Endothelial cell of umbilical vein (primary cell): ENCODE measurements around the gene MAD2L2.

ENCODE experiments used
- CTCF ChIP-seq, 2 donors: IDR thresholded peaks; 1 replicate in 1 of 2; 2 replicates in 1 of 2; pipeline ENCODE4 v1.5.1; 2011; ENCODE audit warnings: low read length in 2 of 2, mild to moderate bottlenecking in 2 of 2, moderate library complexity in 2 of 2, control low read depth in 1 of 2, inconsistent platforms in 1 of 2, low read depth in 1 of 2; ENCODE audit not compliant: insufficient read depth in 1 of 2; ENCODE audit errors: extremely low read depth in 1 of 2
- EZH2 ChIP-seq: IDR thresholded peaks from 2 replicates; pipeline ENCODE4 v1.6.1; 2012; ENCODE audit warnings: borderline replicate concordance, low read depth, mild to moderate bottlenecking, moderate library complexity, low read length, inconsistent platforms; ENCODE audit not compliant: severe bottlenecking
- MAX ChIP-seq: IDR thresholded peaks from 2 replicates; pipeline ENCODE4 v1.6.1; 2011; ENCODE audit not compliant: insufficient read depth, insufficient read length
- POLR2A ChIP-seq: IDR thresholded peaks from 2 replicates; pipeline ENCODE4 v1.6.1; 2012; ENCODE audit warnings: low read depth, mild to moderate bottlenecking, control low read depth, low read length

- no peak for TF ChIP-seq MAX
- TF ChIP-seq EZH2 = no peak
- no peak for TF ChIP-seq POLR2A
- no peak for TF ChIP-seq CTCF (IDR thresholded peaks at IDR 0.05; ENCODE audit: extremely low read depth in 1 of 2, insufficient read depth in 1 of 2, low read depth in 1 of 2, low read length in 2 of 2)
Observed at GRCh38 chr1:11674488-11674887, 6.5 kb downstream of the MAD2L2 start.
